SK-N-SH (cell line): ENCODE measurements around the gene BCAM.

Experiments used
- CTCF ChIP-seq: fragments of 200-600 bp; sonication (generic); IDR thresholded peaks from 2 replicates; pipeline ENCODE4 v1.6.1; 2017; ENCODE audit warnings: antibody characterized with exemption, mild to moderate bottlenecking, moderate library complexity
- ELF1 ChIP-seq: IDR thresholded peaks from 2 replicates; pipeline ENCODE4 v1.4.0; 2012
- JUND ChIP-seq: IDR thresholded peaks from 2 replicates; pipeline ENCODE4 v1.4.0; 2012
- NRF1 ChIP-seq: IDR thresholded peaks from 2 replicates; pipeline ENCODE4 v1.6.1; 2012; ENCODE audit warnings: low read depth, mild to moderate bottlenecking, low read length

- TF ChIP-seq JUND, result no peak
- no peak for TF ChIP-seq NRF1
- TF ChIP-seq CTCF, result no peak
- no peak for TF ChIP-seq ELF1
Observed at GRCh38 chr19:44799627-44800346, 9.1 kb upstream of the BCAM start.
